Renal cortex interstitium (tissue), 11 donors: ENCODE measurements around the gene DOK7. TPM values are rescaled to one million over a fixed set of nuclear protein-coding genes. Genes with fewer than 3 reads are reported as not detected.

ENCODE experiments used
- DNase-seq, 11 donors: peaks; one replicate each; pipeline ENCODE4 v3.0.0-alpha.2; 2013; ENCODE audit warnings: low read depth in 9 of 11, low spot score in 4 of 11; ENCODE audit errors: extremely low read depth in 1 of 11
- polyA plus RNA-seq, 3 donors: library from polyadenylated mRNA; unstranded; fragments of 120-200 nt; gene quantifications; one replicate each; pipeline ENCODE4 v1.2.1, GENCODE V29; 2013; ENCODE audit not compliant: insufficient read length in 3 of 3

Gene DOK7
- polyA plus RNA-seq, 3 donors, result 2.2 to 3.7 (median 3.1) TPM

DNA sequence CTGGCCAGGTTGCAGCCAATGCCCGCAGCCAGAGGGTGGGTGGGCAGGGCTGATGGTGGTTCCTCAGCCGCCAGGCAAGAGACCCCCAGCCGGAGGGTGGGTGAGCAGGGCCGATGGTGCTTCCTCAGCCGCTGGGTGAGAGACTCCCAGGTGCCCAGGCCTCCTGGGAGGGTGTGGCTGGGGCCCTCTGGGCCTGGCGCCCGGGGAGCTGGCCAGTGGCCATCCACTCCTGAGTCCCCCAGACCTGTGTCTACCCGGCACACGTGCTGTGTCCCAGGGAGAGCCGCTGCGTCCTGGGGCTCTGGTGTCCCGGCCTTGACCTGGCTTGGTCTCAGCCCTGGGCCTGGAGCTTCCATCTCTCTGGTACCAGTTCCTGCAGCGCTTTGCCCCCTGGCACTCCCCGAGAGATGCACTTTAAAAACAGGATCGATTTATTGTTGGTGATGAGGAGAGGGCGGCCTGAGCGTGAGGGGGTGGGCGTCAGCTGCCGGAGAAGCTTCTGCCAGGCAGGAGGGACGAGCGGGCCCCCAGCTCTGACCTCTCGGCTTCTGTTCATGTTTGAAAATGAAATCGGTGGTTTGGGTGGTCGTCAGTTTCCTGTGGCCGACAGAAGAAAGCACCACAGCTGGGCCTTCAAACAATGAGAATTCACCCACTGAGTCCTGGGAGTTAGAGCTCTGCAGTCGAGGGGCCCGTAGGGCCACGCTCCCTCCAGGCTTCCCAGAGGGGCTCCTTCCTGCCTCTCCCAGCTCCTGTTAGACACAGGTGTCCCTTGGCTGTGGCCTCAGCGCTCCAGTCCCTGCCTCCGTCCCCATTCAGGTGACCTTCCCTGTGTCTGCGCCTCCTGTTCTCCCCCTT lies 6.5 kb downstream of the DOK7 start:
- DNase-seq, result no peak

DNA sequence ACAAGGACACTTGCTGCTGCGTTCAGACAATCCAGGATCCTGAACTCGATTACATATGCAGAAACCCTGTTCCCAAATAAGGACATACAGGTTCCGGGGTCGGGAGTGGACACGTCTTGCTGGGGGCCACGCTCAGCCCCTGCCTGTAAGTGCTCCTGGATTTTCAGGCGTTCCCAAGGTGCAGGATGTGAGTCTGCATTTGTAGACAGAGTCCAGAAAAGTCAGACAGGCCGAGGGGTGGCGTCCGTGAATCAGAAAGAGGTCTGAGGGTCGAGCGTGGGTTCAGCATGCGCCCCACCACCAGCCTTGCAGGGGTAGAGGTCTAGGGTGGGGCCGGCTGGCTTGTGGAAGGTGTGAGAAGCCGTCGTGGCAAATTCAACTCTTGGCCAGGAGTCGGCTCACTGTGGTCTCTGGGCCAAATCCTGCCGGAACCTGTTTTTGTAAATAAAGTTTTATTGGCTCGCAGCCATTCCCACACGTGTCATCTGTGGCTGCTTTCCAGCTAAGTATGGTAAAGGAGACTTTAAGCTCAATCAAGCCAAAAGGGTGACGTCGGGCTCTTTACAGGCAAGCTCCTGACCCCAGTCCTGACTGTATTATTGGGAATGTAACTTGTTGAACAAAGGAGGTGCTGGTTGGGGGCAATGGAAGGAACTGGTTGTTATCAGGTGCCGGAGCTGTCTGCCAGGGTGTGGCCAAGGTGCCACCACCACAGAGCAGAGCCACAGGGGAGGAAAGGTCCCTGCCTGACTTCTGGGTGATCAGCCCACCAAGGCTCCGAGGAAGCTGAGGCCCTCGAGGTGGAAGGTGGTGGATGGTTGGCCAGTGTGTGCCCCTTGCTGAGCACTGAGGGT lies 7.4 kb downstream of the DOK7 start:
- no peak for DNase-seq

DNA sequence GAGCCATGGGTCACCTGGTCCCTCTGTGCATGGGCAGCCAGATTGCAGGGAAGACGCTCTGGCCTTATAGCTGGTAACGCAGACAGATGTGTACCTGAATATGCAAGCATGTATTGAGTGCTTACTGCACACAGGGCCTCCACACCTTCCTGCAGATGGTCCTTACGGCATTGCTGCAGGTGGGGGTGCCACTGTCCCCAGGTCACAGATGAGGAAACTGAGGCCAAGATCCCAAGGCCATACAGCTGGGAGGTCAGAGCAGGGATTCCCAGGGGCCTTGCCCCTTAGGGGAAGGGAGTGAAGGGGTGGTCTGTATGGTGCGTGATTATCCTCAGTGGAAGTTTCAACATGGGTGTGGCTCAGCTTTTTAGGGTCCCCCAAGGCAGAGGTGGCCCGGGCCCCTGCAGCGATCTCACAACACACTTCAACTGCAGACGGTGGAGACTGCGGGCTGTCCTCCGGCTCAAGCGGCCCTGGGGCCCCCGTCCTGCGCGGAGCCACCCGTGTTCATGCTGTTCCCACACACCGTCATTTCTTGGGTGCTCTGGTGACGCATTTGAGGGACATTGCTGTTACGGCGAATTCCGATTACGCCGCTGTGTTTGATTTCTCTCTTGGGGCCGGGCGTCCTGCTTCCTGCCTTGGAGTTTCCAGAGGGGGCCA lies 8.1 kb downstream of the DOK7 start:
- no peak for DNase-seq

DNA sequence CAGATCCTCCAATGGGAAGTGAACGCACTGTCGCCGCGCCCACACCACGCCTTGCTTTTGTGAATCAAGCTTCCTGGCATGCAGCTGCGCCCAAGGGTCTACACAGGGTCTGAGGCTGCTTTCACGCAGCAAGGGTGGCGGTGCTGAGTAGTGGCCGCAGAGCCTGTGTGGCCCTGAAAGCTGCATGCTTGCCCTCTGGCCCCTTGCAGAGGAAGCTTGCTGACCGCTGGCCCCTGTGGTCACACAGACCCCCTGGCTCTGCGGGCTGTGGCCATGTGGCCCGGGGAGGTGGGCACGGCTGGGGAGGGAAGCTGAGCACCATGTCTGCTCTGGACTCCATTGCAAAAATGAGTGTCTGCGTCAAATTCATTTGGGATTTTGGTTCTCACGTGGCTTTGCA lies 8.8 kb downstream of the DOK7 start:
- no peak for DNase-seq

DNA sequence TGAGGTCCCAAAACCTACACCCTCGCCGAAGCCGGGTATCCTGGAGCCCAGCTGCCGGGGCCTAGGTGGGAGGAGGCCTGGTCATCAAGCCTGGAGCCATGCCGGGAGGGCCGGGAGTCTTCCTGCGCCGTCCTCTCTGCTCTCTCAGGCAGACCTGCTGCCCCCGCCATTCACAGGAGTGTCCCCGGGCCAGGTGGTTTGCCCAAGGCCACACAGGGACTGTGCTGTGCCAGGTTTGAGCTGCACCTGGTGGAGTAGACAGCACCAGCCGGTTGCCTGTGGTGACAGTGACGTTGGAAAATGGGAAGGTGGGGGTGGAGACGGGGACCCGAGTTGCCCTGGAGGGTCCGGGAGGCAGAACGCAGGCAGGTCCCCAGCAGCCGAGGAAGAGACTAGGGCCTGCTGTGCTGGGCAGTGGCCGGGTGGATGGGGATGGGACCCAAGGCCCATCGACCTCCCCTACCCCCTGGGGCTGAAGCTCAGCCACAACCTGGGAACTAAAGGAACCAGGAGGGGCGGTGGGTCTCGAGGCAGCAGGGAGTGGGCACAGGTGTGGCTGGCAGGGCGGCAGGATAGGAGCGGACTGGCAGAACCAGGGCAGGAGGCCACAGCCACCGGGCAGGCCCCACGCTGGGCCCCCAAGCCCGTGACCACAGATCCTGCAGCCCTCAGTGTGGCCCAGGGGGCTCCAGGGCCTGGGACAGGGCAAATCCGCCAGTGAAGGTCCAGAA lies 9.5 kb downstream of the DOK7 start:
- DNase-seq, result no peak

DNA sequence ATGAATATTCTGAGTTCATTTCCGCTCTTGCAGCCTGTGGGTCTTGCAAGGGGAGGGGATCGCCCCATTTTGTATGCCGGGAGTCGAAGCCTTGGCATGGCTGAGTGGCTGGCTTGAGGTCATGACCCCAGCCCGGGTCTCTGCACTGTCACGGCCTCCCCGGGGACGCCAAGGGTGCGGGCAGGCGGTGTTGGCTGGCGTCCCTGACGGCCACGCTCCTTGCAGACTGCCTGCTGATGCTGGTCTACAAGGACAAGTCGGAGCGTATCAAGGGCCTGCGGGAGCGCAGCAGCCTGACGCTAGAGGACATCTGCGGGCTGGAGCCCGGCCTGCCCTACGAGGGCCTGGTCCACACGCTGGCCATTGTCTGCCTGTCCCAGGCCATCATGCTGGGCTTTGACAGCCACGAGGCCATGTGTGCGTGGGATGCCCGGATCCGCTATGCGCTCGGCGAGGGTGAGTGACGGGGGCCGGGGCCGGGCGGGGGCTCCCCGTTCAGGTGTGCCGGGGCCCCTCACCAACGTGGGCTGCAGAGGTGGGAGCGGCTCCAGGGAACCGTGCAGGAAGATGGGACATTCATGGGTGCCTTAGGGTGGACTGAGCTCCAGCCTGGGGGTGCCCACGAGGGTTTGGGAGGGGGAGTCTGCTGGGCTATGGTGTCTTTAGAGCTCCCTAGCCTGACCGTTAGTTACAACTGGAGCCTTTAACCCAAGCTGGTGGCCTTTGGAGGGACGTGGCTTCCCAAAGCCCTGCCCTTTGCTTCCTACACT lies 10.3 kb downstream of the DOK7 start:
- DNase-seq, result no peak

DNA sequence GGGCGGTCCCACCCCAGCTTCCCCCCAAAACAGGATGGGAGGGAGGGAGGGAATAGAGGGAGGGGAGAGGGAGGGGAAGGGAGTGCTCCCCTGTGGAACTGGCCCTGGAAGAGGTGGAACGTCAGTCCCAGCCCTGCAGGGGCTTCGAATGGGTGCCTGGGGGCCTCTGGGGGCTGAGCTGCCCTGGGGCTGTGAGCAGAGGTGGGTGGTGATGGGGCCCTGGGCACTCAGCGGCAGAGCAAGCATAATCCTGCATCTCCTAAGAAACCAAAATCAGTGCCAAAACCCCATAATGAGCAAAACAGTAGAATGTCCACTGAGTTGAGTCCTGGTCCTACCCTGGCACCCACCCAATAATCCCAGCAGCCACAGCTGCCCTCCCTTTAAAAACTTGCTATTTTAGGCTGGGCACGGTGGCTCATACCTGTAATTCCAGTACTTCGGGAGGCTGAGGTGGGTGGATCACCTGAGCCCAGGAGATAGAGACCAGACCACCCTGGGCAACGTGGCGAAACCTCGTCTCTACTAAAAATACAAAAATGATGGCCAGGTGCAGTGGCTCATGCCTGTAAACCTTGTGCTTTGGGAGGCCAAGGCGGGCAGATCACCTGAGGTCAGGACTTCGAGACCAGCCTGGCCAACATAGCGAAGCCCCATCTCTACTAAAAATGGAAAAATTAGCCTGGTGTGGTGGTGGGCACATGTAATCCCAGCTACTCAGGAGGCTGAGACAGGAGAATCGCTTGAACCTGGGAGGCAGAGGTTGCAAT lies 11.1 kb downstream of the DOK7 start:
- no peak for DNase-seq

DNA sequence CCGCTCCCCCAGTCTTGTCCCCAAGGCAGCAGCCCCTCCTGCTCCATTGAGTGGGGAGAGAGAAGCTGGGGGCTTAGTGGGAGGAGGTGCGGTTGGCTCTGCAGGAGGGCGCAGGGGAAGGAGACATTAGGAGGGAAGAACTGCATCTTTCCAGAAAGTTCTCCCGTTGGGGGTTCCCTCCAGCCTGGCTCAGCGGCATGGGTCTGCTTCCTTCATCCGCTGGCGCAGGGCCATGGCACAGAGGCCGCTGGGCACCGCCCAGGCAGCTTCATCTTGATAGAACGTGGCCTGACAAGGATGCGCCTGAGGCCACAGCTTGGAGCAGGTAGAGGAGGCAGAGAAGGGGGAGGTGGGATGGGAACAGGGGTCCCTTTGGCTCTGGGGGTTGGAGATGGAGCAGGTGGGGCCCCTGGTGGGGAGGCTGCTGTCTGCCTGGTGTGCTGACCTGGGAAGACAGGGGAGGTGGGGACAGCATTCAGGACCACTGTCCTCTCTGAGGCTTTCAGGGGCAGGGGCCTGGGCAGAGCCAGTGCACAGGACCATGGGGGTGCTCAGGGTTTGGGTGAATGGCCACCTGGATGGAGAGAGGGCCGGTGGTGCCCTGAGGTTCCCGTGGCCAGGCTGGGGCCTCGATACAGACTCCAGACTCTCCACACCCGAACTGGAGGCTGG lies 12.1 kb downstream of the DOK7 start:
- DNase-seq, result no peak

DNA sequence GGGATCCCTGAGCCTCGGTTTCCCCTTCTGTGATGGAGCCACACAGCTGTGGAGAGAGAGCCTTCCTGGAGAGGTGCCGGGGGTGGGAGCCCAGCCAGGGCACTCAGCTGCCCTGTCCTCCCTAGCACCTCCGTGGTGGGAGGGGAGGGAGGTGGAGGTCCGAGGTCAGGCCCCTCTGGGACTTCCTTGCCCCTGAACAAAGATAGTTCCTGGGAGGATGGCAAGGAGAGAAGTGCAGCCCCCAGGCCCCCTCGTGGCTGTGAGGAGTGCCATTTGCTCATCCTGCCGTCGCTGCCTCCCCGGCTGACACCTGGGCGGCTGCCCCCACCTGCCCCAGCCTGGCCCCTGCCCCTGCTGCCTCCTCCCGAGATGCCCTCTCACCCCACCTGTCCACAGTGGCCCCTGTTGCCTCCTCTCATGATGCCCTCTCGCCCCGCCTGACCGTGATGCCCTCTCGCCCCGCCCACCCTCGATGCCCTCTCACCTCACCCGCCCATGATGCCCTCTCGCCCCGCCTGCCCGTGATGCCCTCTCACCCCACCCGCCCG lies 12.7 kb downstream of the DOK7 start:
- DNase-seq, result no peak

DNA sequence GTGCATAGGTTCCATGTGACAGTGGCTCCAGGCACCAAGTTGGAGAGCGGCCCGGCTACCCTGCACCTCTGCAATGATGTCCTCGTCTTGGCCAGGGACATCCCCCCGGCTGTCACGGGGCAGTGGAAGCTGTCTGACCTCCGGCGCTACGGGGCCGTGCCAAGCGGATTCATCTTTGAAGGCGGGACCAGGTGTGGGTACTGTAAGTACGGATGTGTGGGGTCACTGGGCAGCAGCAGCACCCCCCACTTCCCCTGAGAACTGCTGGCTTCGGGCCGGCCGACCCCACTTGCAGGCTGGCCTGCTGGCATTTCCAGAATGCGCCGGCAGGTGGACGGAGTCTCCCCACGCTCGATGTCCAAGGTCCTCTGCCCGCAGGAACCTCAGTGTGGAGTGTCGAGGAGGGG lies 13.2 kb downstream of the DOK7 start:
- no peak for DNase-seq

DNA sequence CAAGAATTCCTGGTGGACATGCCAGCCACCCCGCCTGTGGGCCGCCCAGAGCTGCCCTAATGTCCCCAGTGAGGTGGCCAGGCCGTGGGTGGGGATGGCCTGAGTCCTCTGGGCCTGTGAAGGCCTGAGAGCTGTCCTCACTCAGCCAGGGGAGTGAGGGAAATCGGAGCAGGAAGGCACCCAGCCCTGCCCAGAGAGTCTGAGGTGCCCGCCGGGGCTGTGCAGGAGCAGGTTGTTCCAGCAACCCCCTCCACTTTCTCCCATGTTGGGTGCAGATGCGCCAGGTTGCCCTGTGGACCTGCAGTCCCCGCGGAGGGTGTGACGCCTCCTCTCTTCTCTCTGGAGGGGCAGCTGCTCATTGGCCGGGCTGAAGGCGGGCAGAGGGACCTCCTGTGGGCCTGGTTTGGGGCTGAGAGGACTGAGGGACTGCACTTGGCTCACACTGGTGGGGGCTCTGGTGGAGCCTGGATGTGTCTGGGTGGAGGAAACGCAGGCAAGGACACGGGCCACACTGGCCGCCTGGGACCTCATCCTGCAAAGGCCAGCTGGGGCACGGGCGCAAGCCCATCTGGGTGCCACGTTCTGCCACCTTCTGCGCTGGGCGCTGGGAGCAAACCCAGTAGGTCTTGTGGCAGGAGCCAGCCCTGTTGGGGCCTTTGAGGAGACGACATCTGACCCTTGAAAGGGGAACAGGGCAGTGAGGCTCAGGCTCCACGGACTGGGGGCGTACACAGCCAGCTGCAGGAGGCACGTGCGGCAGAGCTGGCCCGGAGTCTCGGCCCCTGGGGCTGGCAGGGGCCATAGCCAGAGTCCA lies 14.0 kb downstream of the DOK7 start:
- no peak for DNase-seq

DNA sequence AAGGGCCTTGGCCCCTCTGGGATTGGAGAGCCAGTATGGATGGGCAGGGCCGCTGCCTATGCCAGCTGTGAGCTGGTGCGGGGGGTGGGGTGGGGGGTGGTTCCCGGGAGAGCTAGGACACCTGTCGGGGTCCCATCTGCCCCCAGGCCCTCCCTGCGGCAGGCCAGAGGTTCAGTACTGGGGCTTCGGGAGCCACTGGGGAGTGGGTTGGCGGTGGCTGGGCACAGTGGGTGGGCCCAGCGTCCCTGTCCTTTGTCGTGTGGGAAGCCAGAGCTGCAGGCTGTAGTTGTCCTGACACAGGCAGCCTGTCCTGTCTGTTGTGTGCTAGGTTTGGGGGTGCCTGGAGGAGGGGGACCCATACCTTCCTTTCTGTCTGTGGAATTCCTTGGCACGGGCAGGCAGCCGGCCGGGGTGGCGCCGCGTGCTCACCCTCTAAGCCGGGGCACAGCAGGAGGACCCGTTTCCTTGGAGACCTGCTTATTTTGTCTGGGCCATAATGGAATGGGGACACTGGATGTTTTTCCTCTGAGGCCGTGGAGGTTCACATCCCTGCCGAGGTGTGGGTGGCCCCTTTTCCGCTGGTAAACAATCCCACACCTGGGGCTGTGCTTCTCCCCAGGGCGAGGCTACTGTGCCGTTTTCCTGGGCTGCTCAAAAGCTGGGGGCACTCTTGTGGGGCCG lies 14.8 kb downstream of the DOK7 start:
- DNase-seq, result no peak

DNA sequence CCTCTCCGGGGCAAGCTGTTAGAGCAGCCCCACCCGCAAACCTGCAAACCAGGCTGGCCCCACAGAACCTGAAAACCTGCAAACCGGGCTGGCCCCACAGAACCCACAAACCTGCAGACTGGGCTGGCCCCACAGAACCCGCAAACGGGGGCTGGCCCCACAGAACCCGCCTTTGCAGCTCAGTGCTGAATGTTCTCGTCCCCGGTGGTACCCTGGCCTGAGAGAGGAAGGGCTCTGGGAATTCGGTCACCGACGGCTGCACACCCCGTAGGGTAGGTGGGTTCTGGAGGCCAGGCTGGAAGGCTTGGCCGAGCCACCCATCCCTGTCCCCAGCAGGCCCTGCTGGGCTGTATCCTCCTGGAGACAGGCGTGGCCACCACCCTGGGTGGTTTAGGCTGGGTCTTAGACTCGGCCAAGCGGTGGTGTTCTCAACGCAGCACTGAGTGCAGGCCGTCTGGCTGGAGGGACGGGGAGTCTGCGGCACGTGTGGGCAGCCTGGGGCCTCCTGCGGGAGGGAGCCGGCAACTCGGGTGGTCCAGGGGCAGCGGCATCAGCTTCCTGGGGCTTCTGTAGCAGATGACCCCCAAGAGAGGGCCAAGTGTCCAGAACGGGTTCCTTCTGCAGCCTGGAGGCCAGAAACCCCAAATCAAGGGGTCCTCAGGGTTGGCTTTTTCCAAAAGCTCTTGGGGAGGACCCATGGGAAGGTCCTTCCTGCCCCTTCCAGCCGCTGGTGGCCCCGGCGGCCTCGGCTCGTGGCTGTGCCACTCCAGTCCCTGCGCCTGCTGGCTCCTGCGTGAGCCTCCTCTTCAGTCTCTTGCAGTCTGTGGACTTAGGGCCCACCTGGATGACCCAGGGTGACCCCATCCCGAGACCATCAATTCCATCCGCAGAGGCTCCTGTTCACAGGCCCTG lies 15.6 kb downstream of the DOK7 start:
- DNase-seq, result no peak

DNA sequence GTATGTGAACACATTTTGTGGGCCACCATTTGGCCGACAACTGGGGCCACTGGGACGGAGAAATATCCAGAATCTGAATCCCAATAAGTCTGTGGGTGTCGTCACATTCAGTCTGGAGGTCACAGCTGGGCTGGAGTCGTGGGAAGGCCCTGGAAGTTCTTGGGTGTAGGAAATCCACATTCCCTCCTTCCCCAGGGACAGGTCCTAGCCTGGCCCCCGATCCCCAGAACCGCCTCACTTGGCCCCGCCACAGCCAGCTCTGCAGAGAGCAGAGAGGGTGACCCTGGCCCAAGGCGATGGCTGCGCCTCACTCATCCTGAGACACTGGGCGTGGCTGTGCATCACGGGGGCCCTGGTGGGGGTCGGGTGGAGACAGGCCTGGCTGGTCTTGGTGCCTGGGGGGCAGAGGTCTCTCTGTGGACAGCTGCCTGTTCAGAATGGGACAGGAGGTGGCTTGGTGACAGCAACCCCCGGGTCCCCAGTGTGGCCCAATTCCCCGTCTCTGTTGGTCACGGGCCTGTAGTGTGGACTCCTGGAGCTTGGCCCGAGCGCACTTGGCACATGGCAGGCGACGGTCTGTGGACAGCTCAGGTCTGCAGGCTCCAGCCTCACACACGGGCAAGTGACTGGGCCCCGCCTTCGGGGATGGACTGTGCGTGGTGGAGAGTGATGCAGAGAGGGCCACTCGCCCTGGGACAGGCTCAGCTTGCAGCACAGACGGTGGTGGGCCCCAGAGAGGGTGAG lies 16.4 kb downstream of the DOK7 start:
- DNase-seq, result no peak
